M059J (cell line): ENCODE data around the gene SPINT3. TPM values are rescaled to one million over a fixed set of nuclear protein-coding genes. Genes with fewer than 3 reads are reported as not detected.

ENCODE experiments used
- total RNA-seq: library from RNA; depleted of rRNA; stranded (reverse); fragments of >200 nt; shearing (Covaris generic); gene quantifications from 2 replicates; pipeline ENCODE4 v1.2.3, GENCODE V29; 2014; rRNA removed

The SPINT3 gene
- total RNA-seq, 1 experiment from 2014 or later, result not detected

Other genes with a start within 250 kb of the SPINT3 start
- not detected in 2 replicates for gene RBPJL, start 208.8 kb downstream of the SPINT3 start, total RNA-seq
- not detected in 2 replicates for gene MATN4, start 207.3 kb downstream of the SPINT3 start, total RNA-seq
- 177 and 189 TPM in 2 replicates for gene SDC4, start 167.2 kb downstream of the SPINT3 start, total RNA-seq
- 26.7 and 29.4 TPM in 2 replicates for gene SYS1, start 152.5 kb downstream of the SPINT3 start, total RNA-seq
- gene TP53TG5, start 137.3 kb downstream of the SPINT3 start, total RNA-seq, result not detected in 2 replicates
- 15.4 and 17.6 TPM in 2 replicates for gene DBNDD2, start 107.3 kb downstream of the SPINT3 start, total RNA-seq
- gene PIGT, start 99.5 kb downstream of the SPINT3 start, total RNA-seq, result 250 and 270 TPM in 2 replicates
- gene WFDC2, start 45.9 kb downstream of the SPINT3 start, total RNA-seq, result not detected in 2 replicates
- not detected in 2 replicates for gene WFDC6, start 23.9 kb upstream of the SPINT3 start, total RNA-seq
- not detected in 2 replicates for gene EPPIN, start 31.8 kb upstream of the SPINT3 start, total RNA-seq
- gene WFDC8, start 63.7 kb upstream of the SPINT3 start, total RNA-seq, result not detected in 2 replicates
- gene WFDC10A, start 114.1 kb upstream of the SPINT3 start, total RNA-seq, result not detected in 2 replicates
- not detected in 2 replicates for gene WFDC9, start 115.7 kb upstream of the SPINT3 start, total RNA-seq
- gene WFDC11, start 154.6 kb upstream of the SPINT3 start, total RNA-seq, result not detected in 2 replicates
- not detected in 2 replicates for gene WFDC13, start 186.4 kb upstream of the SPINT3 start, total RNA-seq
- gene WFDC10B, start 189.4 kb upstream of the SPINT3 start, total RNA-seq, result not detected in 2 replicates
- not detected in 2 replicates for gene SPINT4, start 206.7 kb upstream of the SPINT3 start, total RNA-seq